Smooth muscle cell (in vitro differentiated cells): ENCODE data around the gene PTPN3. TPM values are rescaled to one million over a fixed set of nuclear protein-coding genes. Genes with fewer than 3 reads are reported as not detected.

ENCODE experiments used
- DNase-seq: peaks from one replicate; lab custom pipeline; 2025; ENCODE audit not compliant: unreplicated experiment; lab: John Stamatoyannopoulos, UW
- H2AFZ ChIP-seq: fragments of 200-600 bp; sonication (generic); 2 replicates; pipeline ENCODE4 v1.6.0; 2016; ENCODE audit warnings: antibody characterized with exemption, low read depth, mild to moderate bottlenecking
- H3F3A ChIP-seq: fragments of 200-600 bp; sonication (generic); 2 replicates; pipeline ENCODE4 v1.6.0; 2017; ENCODE audit warnings: antibody characterized with exemption, low read depth
- H3K27ac ChIP-seq: fragments of 200-600 bp; sonication (generic); 2 replicates; pipeline ENCODE4 v1.5.1; 2016; ENCODE audit warnings: low read depth, mild to moderate bottlenecking
- H3K27me3 ChIP-seq: fragments of 200-600 bp; sonication (generic); 2 replicates; pipeline ENCODE4 v1.6.1; 2016; ENCODE audit warnings: low read depth, mild to moderate bottlenecking
- H3K36me3 ChIP-seq: fragments of 200-600 bp; sonication (generic); 2 replicates; pipeline ENCODE4 v1.5.1; 2016; ENCODE audit warnings: low read depth
- H3K4me1 ChIP-seq: fragments of 200-600 bp; sonication (generic); 2 replicates; pipeline ENCODE4 v1.5.1; 2016; ENCODE audit warnings: low read depth
- H3K4me2 ChIP-seq: fragments of 200-600 bp; sonication (generic); 2 replicates; pipeline ENCODE4 v1.6.0; 2016; ENCODE audit warnings: mild to moderate bottlenecking
- H3K4me3 ChIP-seq: fragments of 200-600 bp; sonication (generic); 2 replicates; pipeline ENCODE4 v1.5.1; 2016; ENCODE audit warnings: mild to moderate bottlenecking
- H3K79me2 ChIP-seq: fragments of 200-600 bp; sonication (generic); 2 replicates; pipeline ENCODE4 v1.6.0; 2016; ENCODE audit warnings: low read depth, mild to moderate bottlenecking
- H3K9ac ChIP-seq: fragments of 200-600 bp; sonication (generic); 2 replicates; pipeline ENCODE4 v1.6.0; 2016; ENCODE audit warnings: low read depth
- H3K9me3 ChIP-seq: fragments of 200-600 bp; sonication (generic); replicated peaks from 2 replicates; pipeline ENCODE4 v1.5.1; 2016; ENCODE audit warnings: low read depth
- H4K20me1 ChIP-seq: fragments of 200-600 bp; sonication (generic); 2 replicates; pipeline ENCODE4 v1.6.0; 2016; ENCODE audit warnings: low read depth
- WGBS: methylation state at CpG from one replicate; pipeline ENCODE4 v1.1.7; 2016; ENCODE audit warnings: low lambda C conversion rate; 5-methylcytosine and 5-hydroxymethylcytosine counted together
- polyA plus RNA-seq: library from polyadenylated mRNA; unstranded; fragments of >200 nt; fragmentation: Nextera tagmentation; extraction: Ambion mirVana; gene quantifications from 2 replicates; pipeline ENCODE4 v1.2.1, GENCODE V29; 2016
- total RNA-seq: library from RNA; depleted of rRNA; stranded (reverse); fragments of >200 nt; gene quantifications from 2 replicates; pipeline ENCODE4 v1.2.3, GENCODE V29; 2014
- TF ChIP-seq, protein P1 (sequence below): fragments of 200-600 bp; sonication (generic); IDR thresholded peaks from 2 replicates; pipeline ENCODE4 v1.5.1; 2017; ENCODE audit warnings: borderline replicate concordance, mild to moderate bottlenecking, antibody characterized with exemption; ENCODE audit not compliant: insufficient read depth, poor library complexity, severe bottlenecking

The PTPN3 gene
- total and polyA plus RNA-seq, 2 experiments from 2014 or later, result 2.2 to 5.5 TPM

DNA sequence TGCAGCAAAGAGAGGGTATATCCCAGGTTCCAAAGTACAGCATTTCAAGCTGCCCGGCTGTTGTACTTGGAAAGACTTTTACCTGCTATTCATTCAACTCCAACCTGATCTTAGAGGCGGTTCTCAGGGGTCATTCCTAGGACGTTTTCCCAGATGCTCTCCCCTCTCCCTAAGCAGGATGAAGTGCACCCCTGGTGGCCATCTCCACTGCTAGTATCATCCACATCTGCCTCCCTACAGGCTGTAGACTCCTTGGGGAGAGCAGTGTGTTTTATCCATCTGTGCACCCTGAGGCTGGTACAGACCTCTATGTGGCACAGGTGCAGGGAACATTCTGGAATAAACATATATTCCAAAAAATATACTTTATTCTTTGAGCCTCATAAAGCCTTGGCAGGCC is 56.8 kb downstream of the PTPN3 start:
- TF ChIP-seq, protein P1, sequence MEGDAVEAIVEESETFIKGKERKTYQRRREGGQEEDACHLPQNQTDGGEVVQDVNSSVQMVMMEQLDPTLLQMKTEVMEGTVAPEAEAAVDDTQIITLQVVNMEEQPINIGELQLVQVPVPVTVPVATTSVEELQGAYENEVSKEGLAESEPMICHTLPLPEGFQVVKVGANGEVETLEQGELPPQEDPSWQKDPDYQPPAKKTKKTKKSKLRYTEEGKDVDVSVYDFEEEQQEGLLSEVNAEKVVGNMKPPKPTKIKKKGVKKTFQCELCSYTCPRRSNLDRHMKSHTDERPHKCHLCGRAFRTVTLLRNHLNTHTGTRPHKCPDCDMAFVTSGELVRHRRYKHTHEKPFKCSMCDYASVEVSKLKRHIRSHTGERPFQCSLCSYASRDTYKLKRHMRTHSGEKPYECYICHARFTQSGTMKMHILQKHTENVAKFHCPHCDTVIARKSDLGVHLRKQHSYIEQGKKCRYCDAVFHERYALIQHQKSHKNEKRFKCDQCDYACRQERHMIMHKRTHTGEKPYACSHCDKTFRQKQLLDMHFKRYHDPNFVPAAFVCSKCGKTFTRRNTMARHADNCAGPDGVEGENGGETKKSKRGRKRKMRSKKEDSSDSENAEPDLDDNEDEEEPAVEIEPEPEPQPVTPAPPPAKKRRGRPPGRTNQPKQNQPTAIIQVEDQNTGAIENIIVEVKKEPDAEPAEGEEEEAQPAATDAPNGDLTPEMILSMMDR, result no peak
- Histone ChIP-seq H3K4me3 (no peak overlapping the region), H2AFZ (no peak overlapping the region), H3K27ac (peak overlapping the region; percentile 31), H3K9me3 (no peaks in the 10 kb centered on the region), H3K4me2 (peak overlapping the region; percentile 45), H3K79me2 (no peaks in the 10 kb centered on the region), H4K20me1 (no peaks in the 10 kb centered on the region), H3K4me1 (peaks cover 2% of the 10 kb centered on the region), H3K27me3 (no peaks in the 10 kb centered on the region), H3F3A (no peaks in the 10 kb centered on the region), H3K9ac (no peak overlapping the region), H3K36me3 (no peaks in the 10 kb centered on the region)
- no peak for DNase-seq
- WGBS, result 52% methylated on average over 3 of the region's 3 CpGs

DNA sequence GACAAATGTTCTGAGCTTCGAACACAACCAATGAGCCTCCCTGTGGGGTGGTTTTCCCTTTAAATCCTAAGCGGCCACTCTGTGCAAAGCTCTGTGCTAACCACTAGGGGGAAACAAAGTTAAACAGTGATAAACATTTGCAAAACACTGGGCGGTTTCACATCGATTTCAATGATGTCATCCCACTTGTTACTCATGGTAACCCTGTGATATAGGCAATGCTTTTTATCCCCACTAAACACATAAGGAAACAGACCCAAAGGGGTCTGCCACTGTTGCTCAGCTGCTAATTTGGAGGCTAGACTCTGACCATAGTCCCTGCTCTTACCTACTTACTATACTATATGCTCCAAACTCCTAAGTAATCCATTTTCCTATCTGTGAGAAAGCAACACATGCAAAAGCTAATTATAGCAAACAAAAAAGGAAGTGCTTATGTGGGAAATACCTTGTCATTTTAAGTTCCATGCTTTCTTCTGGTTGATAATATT is 57.3 kb downstream of the PTPN3 start:
- Histone ChIP-seq H3F3A (no peaks in the 10 kb centered on the region), H3K36me3 (no peaks in the 10 kb centered on the region), H3K4me2 (peak overlapping the region; percentile 45), H3K9ac (no peak overlapping the region), H3K9me3 (no peaks in the 10 kb centered on the region), H3K4me3 (no peak overlapping the region), H3K27me3 (no peaks in the 10 kb centered on the region), H3K79me2 (no peaks in the 10 kb centered on the region), H4K20me1 (no peaks in the 10 kb centered on the region), H3K27ac (peak overlapping the region; percentile 31), H2AFZ (no peak overlapping the region), H3K4me1 (peaks cover 2% of the 10 kb centered on the region)
- TF ChIP-seq, protein P1, result peak; percentile 83
- DNase-seq, result no peak
- 13% methylated on average over 4 of the region's 4 CpGs for WGBS

DNA sequence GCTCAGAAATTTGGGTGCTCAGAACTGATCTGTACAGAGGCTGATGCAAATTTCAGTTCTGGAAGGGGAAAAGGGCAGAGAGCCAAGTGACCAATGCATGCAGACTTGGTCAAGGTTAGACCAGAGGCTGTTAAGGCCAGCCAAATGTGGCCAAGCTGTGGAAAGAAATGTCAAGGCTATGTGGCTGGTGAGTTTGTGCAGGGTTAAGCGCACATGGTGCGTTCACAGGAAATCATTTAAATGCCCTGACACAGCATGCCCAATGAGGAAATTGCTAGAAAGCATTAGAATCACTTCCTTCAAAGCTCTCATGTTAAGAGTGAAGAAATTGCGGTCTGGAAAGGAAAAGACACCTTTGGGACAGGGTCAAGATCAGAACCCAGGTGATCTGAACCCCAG is 58.0 kb downstream of the PTPN3 start:
- TF ChIP-seq, protein P1, result no peak
- no peak overlapping the region for H3K27ac ChIP-seq
- H3K36me3 ChIP-seq, result no peaks in the 10 kb centered on the region
- 86% methylated on average over 3 of the region's 3 CpGs for WGBS
- H3K9me3 ChIP-seq, result no peaks in the 10 kb centered on the region
- H3K27me3 ChIP-seq, result no peaks in the 10 kb centered on the region
- no peaks in the 10 kb centered on the region for H4K20me1 ChIP-seq
- no peak overlapping the region for H3K4me3 ChIP-seq
- no peak overlapping the region for H3K9ac ChIP-seq
- no peak for DNase-seq
- H3K79me2 ChIP-seq, result no peaks in the 10 kb centered on the region
- no peak overlapping the region for H3K4me2 ChIP-seq
- H2AFZ ChIP-seq, result no peak overlapping the region
- H3K4me1 ChIP-seq, result peaks cover 2% of the 10 kb centered on the region
- H3F3A ChIP-seq, result no peaks in the 10 kb centered on the region

DNA sequence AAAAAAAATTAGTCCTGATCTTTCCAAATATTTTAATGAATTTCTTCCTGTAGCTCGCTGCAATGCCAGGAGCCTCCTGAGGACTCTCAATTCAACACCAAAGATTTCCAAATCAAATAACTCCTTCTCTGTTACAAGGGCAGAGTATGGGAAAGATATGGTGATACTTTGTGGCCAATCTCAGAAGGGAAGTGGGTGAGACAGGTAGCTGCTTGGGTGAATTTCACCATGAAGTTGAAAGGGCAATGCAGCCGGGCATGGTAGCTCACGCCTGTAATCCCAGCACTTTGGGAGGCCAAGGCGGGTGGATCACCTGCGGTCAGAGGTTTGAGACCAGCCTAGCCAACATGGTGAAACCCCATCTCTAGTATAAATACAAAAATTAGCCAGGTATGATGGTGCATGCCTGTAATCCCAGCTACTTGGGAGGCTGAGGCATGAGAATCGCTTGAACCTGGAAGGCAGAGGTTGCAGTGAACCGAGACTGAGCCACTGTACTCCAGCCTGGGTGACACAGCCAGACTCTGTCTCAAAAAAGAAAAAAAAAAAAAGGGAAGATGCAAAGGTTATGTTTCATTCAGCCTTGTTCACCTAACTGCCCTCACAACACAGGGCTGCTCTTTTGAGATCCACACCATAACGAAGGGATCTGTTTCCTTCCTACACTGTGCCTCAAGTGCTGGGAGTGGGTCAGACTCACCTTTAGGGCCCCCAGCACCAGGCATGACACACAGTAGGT is 58.6 kb downstream of the PTPN3 start:
- Histone ChIP-seq H3K4me3 (no peak overlapping the region), H3K9ac (no peak overlapping the region), H3K36me3 (no peaks in the 10 kb centered on the region), H3K9me3 (no peaks in the 10 kb centered on the region), H3K4me1 (peaks cover 2% of the 10 kb centered on the region), H2AFZ (no peak overlapping the region), H3K27ac (no peak overlapping the region), H3K79me2 (no peaks in the 10 kb centered on the region), H3K27me3 (no peaks in the 10 kb centered on the region), H3F3A (no peaks in the 10 kb centered on the region), H3K4me2 (no peak overlapping the region), H4K20me1 (no peaks in the 10 kb centered on the region)
- TF ChIP-seq, protein P1, result no peak
- no peak for DNase-seq
- whole genome bisulfite sequencing, result 96% methylated on average over 8 of the region's 8 CpGs
